Fibroblast of villous mesenchyme (primary cell): ENCODE data around the gene APOBEC3G. TPM values are rescaled to one million over a fixed set of nuclear protein-coding genes. Genes with fewer than 3 reads are reported as not detected.
"Not testable (repeated sequence)": the region's sequence is repeated elsewhere in the genome, so short reads cannot be mapped to it uniquely, and the experiment has no call there.

Source experiments
- DNase-seq: peaks from one replicate; pipeline ENCODE4 v3.0.0-alpha.2; 2010; ENCODE audit warnings: low read depth
- H3K4me3 ChIP-seq: 2 replicates; pipeline ENCODE4 v1.5.1; 2011; ENCODE audit warnings: low read depth, mild to moderate bottlenecking, low read length
- CTCF ChIP-seq: IDR thresholded peaks from 2 replicates; pipeline ENCODE4 v1.5.1; 2012; ENCODE audit warnings: low read depth, mild to moderate bottlenecking, low read length; ENCODE audit not compliant: insufficient read depth
- total RNA-seq: library from RNA; depleted of rRNA; stranded (reverse); fragments of >200 nt; gene quantifications from 2 replicates; pipeline ENCODE4 v1.2.3, GENCODE V29; 2012

APOBEC3G gene
- 11.6 and 12.1 TPM in 2 replicates for total RNA-seq

GRCh38 chr22:39077026-39077840 lies at the start of gene APOBEC3G:
APOBEC3G (plus strand) TSS chr22:39077275; CDS start chr22:39077362, 87 bp downstream.
- peak within 1 kb of the TSS; percentile 71 for H3K4me3 ChIP-seq
- DNase-seq, result peak; percentile 81

GRCh38 chr22:39027717-39028116 lies 49.4 kb upstream of the APOBEC3G start:
- no peak for DNase-seq
- TF ChIP-seq CTCF, result no peak
- H3K4me3 ChIP-seq, result no peak overlapping the region

GRCh38 chr22:39028281-39028680 lies 48.8 kb upstream of the APOBEC3G start:
- no peak for TF ChIP-seq CTCF
- H3K4me3 ChIP-seq, result no peak overlapping the region
- no peak for DNase-seq

GRCh38 chr22:39029227-39029626 lies 47.8 kb upstream of the APOBEC3G start:
- no peak for DNase-seq
- no peak overlapping the region for H3K4me3 ChIP-seq
- TF ChIP-seq CTCF, result no peak

GRCh38 chr22:39030705-39031104 lies 46.4 kb upstream of the APOBEC3G start:
- H3K4me3 ChIP-seq, result no peak overlapping the region
- TF ChIP-seq CTCF, result no peak
- DNase-seq, result no peak

- DNase-seq, H3K4me3 ChIP-seq: not testable (repeated sequence)
Measured at GRCh38 chr22:39031434-39032295, 45.4 kb upstream of the APOBEC3G start.

GRCh38 chr22:39037071-39037470 lies 40.0 kb upstream of the APOBEC3G start:
- not testable (repeated sequence) for H3K4me3 ChIP-seq, DNase-seq

- no peak for DNase-seq
- TF ChIP-seq CTCF, result no peak
- no peak overlapping the region for H3K4me3 ChIP-seq
Measured at GRCh38 chr22:39039306-39040126, 37.6 kb upstream of the APOBEC3G start.

GRCh38 chr22:39040155-39040537 lies 36.9 kb upstream of the APOBEC3G start:
- H3K4me3 ChIP-seq, result peak overlapping the region; percentile 27
- not testable (repeated sequence) for DNase-seq

GRCh38 chr22:39040538-39041296 lies 36.4 kb upstream of the APOBEC3G start, which contains the start of gene APOBEC3F:
APOBEC3F (plus strand) TSS chr22:39040864; CDS start chr22:39040961, 97 bp downstream.
- DNase-seq, result peak; percentile 73
- H3K4me3 ChIP-seq, result peak within 1 kb of the TSS; percentile 66
